Stomach smooth muscle (tissue), 2 donors: ENCODE measurements around the gene OR7C2.

Source experiments
- H3K27ac ChIP-seq: one replicate; pipeline ENCODE4 v1.7.0; 2013; ENCODE audit warnings: mild to moderate bottlenecking, low read length, inconsistent platforms
- H3K27me3 ChIP-seq, 2 donors: one replicate each; pipeline ENCODE4 v1.7.0; 2013; ENCODE audit warnings: low read length in 2 of 2; ENCODE audit not compliant: insufficient read depth in 2 of 2, control insufficient read depth in 1 of 2
- H3K36me3 ChIP-seq, 2 donors: one replicate each; pipeline ENCODE4 v1.7.0; 2013; ENCODE audit warnings: low read length in 2 of 2; ENCODE audit not compliant: control insufficient read depth in 2 of 2, insufficient read depth in 2 of 2
- H3K4me1 ChIP-seq: one replicate; pipeline ENCODE4 v1.7.0; 2013; ENCODE audit warnings: low read length; ENCODE audit not compliant: control insufficient read depth, insufficient read depth
- H3K4me3 ChIP-seq, 2 donors: one replicate each; pipeline ENCODE4 v1.7.0; 2013; ENCODE audit warnings: low read length in 2 of 2
- H3K9ac ChIP-seq, 2 donors: one replicate each; pipeline ENCODE4 v1.7.0; 2013; ENCODE audit warnings: low read length in 2 of 2, mild to moderate bottlenecking in 1 of 2
- H3K9me3 ChIP-seq, 2 donors: one replicate each; pipeline ENCODE4 v1.7.0; 2013; ENCODE audit warnings: low read length in 2 of 2; ENCODE audit not compliant: control insufficient read depth in 2 of 2
- donor health status: healthy.
- donor health status: Pancreatic carcinoma.

The OR7C2 gene

DNA sequence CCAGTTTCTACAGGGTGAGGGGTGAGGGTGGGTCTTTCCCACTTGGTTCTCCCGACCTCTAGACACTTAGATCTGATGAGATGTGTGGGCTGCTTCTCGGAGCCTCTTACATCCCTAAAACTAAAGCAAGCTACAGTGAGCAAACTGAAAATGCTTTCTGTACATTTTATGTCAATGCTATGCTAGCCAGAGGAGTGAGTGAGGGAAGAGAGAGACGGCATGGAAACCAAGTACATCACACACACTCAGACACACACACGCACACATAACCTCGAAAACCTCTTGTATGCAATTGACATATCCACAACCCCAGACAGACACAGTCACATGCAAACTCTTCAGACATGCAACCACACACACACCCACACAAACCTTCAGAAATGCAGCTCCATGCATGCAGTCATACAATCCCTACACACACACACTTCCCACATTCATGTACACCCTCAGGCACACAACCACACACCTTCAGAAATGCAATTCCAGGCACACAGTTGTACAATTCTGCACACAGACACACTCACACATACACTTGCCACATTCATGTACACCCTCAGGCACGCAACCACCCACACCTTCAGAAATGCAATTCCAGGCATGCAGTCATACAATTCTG lies 37.0 kb downstream of the OR7C2 start:
- no peak overlapping the region for H3K27ac ChIP-seq
- H3K36me3 ChIP-seq = no peaks in the 10 kb centered on the region
- no peak overlapping the region for H3K4me3 ChIP-seq
- H3K4me1 ChIP-seq = no peaks in the 10 kb centered on the region
- peaks cover 24 to 32% of the 10 kb centered on the region in 2 donors for H3K27me3 ChIP-seq
- H3K9ac ChIP-seq = no peak overlapping the region
- peaks cover 0 to 2% of the 10 kb centered on the region in 2 donors for H3K9me3 ChIP-seq

GRCh38 chr19:14979476-14980255 lies 38.4 kb downstream of the OR7C2 start, which contains the start of gene SLC1A6:
SLC1A6 (minus strand) TSS chr19:14979864; CDS start chr19:14972910, 6,954 bp downstream.
- Histone ChIP-seq H3K4me1 (no peaks in the 10 kb centered on the region), H3K9ac (no peak within 1 kb of the TSS), H3K9me3 (peaks cover 0 to 2% of the 10 kb centered on the region in 2 donors), H3K27ac (no peak within 1 kb of the TSS), H3K27me3 (peaks cover 24 to 32% of the 10 kb centered on the region in 2 donors), H3K36me3 (no peaks in the 10 kb centered on the region), H3K4me3 (no peak within 1 kb of the TSS)

GRCh38 chr19:14985133-14985532 lies 43.8 kb downstream of the OR7C2 start:
- Histone ChIP-seq H3K9ac (no peak overlapping the region), H3K36me3 (no peaks in the 10 kb centered on the region), H3K9me3 (peaks cover 0 to 4% of the 10 kb centered on the region in 2 donors), H3K27ac (no peak overlapping the region), H3K4me3 (no peak overlapping the region), H3K27me3 (peaks cover 4 to 8% of the 10 kb centered on the region in 2 donors), H3K4me1 (no peaks in the 10 kb centered on the region)
